ENCODE measurements around the gene FBXO30.

- TF ChIP-seq GATA3 (IDR thresholded peaks at IDR 0.05; ENCODE audit: low read depth, low read length): no peak
- TF ChIP-seq GATA2 (IDR thresholded peaks at IDR 0.05; ENCODE audit: low read depth, low read length): no peak
These were observed 33.9 kb upstream of the FBXO30 start for GRCh38 chr6:145848541-145848940.

All from SH-SY5Y (cell line).